ENCODE results near the gene MIR17HG.

DNA sequence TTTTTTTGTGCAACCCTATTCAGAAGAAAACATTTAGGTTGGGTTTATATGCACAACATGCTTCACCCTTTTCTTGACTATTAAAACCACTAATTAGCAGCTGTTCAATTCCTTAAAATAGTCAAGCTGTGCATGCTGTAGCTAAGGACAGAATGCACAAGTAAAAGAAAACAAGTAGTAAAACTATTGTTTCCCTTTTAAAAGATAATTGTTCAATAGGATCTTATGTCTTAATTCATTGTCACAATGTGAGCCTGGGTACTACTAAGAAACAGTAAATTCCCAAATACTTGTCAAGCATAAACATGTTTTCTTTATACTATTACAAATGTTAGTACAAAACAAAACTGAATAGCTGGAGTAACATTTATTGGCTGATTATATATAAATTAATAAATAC, 32.6 kb upstream of the MIR17HG start:
- TF ChIP-seq, protein P1, sequence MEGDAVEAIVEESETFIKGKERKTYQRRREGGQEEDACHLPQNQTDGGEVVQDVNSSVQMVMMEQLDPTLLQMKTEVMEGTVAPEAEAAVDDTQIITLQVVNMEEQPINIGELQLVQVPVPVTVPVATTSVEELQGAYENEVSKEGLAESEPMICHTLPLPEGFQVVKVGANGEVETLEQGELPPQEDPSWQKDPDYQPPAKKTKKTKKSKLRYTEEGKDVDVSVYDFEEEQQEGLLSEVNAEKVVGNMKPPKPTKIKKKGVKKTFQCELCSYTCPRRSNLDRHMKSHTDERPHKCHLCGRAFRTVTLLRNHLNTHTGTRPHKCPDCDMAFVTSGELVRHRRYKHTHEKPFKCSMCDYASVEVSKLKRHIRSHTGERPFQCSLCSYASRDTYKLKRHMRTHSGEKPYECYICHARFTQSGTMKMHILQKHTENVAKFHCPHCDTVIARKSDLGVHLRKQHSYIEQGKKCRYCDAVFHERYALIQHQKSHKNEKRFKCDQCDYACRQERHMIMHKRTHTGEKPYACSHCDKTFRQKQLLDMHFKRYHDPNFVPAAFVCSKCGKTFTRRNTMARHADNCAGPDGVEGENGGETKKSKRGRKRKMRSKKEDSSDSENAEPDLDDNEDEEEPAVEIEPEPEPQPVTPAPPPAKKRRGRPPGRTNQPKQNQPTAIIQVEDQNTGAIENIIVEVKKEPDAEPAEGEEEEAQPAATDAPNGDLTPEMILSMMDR (conservative IDR thresholded peaks at IDR 0.05; ENCODE audit: low read depth, low read length) = no peak
- TF ChIP-seq EZH2 (IDR thresholded peaks at IDR 0.05; ENCODE audit: low read length, unreplicated experiment) = no peak
